Measurements from ENCODE around the gene MKLN1. TPM values are rescaled to one million over a fixed set of nuclear protein-coding genes. Genes with fewer than 3 reads are reported as not detected.

MKLN1 gene
- total RNA-seq, 2 experiments from 2014 or later: 38.5 TPM

DNA sequence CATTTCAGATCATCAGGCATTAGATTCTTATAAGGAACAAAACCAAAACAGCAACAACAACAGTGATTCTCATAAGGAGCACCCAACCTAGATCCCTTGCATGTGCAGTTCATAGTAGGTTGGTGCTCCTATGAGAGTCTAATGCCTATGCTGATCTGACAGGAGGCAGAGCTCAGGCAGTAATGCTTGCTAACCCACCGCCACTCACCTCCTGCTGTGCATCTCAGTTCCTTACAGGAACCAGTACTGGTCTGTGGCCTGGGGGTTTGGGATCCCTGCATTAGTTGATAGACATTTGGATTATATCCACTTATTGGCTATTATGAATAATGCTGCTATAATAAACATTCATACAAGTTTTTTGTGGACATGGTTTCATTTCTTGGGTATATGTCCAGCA lies 14.0 kb downstream of the MKLN1 start:
- CTCF ChIA-PET: interaction anchor here (1.3 kb wide), 1 partner anchor 273 kb away, joined by 3 read pairs; no protein-coding TSS in a partner anchor
- peaks cover 30% of the 10 kb centered on the region for H3K36me3 Mint-ChIP-seq (ENCODE audit: low read depth)
- H3K9me3 Mint-ChIP-seq: peaks cover 13% of the 10 kb centered on the region

DNA sequence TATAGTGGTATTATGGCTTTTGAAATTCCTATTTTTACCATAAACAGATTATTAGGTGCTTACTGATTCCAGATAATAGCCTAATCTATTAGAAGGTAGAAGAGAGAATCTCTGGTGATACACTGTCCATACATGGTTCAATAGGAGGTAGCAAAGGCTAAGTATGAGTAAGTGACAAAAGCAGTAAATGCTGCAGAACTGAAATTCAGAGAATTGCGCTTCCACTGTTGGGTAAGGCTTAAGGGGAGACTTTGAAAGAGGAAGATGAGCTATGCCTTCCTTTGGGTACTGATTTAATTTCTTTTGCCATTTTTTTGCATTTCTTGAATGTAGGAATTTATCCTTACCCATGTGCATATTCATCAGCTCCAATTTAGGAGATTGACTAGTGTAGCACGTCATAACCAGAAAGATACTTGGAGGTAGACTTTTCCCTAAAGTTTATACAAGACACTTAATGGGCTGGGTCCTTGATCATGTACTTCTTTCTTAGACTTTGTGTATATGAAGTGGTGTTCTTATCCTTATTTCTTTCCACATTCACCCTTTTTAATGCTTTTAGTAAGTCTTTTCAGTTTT lies 15.3 kb downstream of the MKLN1 start:
- CTCF ChIA-PET: interaction anchor here (1.3 kb wide), 1 partner anchor 274 kb away, joined by 3 read pairs; no protein-coding TSS in a partner anchor
- Mint-ChIP-seq H3K9me3 (peaks cover 6% of the 10 kb centered on the region), H3K27ac (no peak overlapping the region), H3K27me3 (no peaks in the 10 kb centered on the region), H3K36me3 (ENCODE audit: low read depth) (peaks cover 24% of the 10 kb centered on the region), H3K4me1 (ENCODE audit: low read depth) (peaks cover 53% of the 10 kb centered on the region), H3K4me3 (no peak overlapping the region)
- ATAC-seq (no peak), DNase-seq (no peak)
- intact Hi-C loops (cut with micrococcal nuclease): no loop called here
- POLR2A ChIA-PET: no interaction called here
- TF ChIP-seq, protein P1, sequence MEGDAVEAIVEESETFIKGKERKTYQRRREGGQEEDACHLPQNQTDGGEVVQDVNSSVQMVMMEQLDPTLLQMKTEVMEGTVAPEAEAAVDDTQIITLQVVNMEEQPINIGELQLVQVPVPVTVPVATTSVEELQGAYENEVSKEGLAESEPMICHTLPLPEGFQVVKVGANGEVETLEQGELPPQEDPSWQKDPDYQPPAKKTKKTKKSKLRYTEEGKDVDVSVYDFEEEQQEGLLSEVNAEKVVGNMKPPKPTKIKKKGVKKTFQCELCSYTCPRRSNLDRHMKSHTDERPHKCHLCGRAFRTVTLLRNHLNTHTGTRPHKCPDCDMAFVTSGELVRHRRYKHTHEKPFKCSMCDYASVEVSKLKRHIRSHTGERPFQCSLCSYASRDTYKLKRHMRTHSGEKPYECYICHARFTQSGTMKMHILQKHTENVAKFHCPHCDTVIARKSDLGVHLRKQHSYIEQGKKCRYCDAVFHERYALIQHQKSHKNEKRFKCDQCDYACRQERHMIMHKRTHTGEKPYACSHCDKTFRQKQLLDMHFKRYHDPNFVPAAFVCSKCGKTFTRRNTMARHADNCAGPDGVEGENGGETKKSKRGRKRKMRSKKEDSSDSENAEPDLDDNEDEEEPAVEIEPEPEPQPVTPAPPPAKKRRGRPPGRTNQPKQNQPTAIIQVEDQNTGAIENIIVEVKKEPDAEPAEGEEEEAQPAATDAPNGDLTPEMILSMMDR (IDR thresholded peaks at IDR 0.05): no peak

More for the DNA sequence above, 14.0 kb downstream of the MKLN1 start:
- H3K27ac Mint-ChIP-seq: no peak overlapping the region
- intact Hi-C loops (cut with micrococcal nuclease): no loop called here
- no peaks in the 10 kb centered on the region for H3K27me3 Mint-ChIP-seq
- H3K4me1 Mint-ChIP-seq (ENCODE audit: low read depth): peaks cover 43% of the 10 kb centered on the region
- no peak overlapping the region for H3K4me3 Mint-ChIP-seq
- ATAC-seq (no peak), DNase-seq (no peak)
- TF ChIP-seq, protein P1 (IDR thresholded peaks at IDR 0.05): no peak
- POLR2A ChIA-PET: no interaction called here

DNA sequence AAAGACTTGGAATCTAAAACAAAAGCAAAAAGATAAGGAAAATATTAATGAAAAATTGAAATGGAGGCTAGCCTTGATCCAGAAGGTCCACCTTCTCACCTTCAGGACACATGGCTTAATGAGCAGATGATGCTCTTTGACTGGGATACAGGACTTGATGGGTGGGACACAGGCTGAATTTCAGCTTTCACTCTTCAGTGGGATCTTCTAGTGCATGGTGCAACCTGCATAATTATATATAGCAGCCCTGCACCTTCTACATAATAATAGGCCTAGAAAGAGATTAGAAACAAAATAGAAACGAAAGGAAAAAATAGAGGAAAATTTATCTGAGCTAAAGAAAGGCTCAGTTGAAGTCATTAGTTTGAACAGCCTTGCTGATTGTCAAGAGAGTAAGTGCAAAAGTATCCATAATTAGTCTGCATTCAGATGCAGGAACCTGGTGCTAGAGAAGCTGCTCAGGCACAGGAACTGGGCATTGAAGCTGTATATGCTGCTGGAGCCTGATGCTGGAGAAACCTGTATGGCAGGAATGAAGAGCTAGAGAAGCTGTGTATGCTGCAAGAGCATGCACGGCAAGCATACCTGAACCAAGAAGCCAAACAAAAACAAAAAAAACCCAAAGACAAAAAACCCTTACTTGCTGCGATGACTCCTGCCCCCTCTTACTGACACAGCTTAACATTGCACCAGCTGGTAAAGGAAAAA lies 19.4 kb downstream of the MKLN1 start:
- Mint-ChIP-seq H3K9me3 (peaks cover 6% of the 10 kb centered on the region), H3K4me1 (ENCODE audit: low read depth) (peaks cover 34% of the 10 kb centered on the region), H3K27ac (no peak overlapping the region), H3K36me3 (ENCODE audit: low read depth) (peaks cover 12% of the 10 kb centered on the region), H3K4me3 (no peak overlapping the region), H3K27me3 (no peaks in the 10 kb centered on the region)
- intact Hi-C loops (cut with micrococcal nuclease): no loop called here
- POLR2A ChIA-PET: interaction anchor here (0.6 to 0.7 kb wide), 3 partner anchors 12 to 320 kb away, joined by 3 to 5 read pairs (median 3); no protein-coding TSS in a partner anchor
- DNase-seq: no peak
- TF ChIP-seq, protein P1 (IDR thresholded peaks at IDR 0.05): no peak
- CTCF ChIA-PET: interaction anchor here (0.9 to 1.5 kb wide), 4 partner anchors 8 to 14 kb away, joined by 3 to 5 read pairs (median 4); no protein-coding TSS in a partner anchor
- no peak for ATAC-seq

DNA sequence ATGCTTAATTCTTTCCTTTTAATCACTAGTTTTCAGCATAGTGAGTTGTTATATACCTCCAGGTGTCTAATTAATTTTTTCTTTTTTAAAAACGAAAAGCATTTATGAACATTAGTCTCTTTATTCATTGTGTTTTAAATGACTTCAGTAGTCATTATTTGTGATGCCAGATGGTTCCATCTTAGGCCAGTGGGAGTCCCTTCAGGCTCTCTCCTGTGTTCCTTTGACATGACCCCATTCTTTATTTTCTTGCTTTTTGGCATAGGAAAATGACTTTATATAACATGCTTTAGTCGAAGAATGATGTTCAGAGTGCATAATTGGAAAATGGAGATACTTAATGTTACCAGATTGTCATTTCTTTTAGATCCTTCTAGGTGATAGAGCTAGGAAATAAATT lies 24.4 kb downstream of the MKLN1 start:
- H3K9me3 Mint-ChIP-seq: peaks cover 6% of the 10 kb centered on the region
- DNase-seq (no peak), ATAC-seq (no peak)
- no peak overlapping the region for H3K27ac Mint-ChIP-seq
- H3K36me3 Mint-ChIP-seq (ENCODE audit: low read depth): peaks cover 10% of the 10 kb centered on the region
- TF ChIP-seq, protein P1 (IDR thresholded peaks at IDR 0.05): no peak
- H3K27me3 Mint-ChIP-seq: no peaks in the 10 kb centered on the region
- peaks cover 43% of the 10 kb centered on the region for H3K4me1 Mint-ChIP-seq (ENCODE audit: low read depth)
- CTCF ChIA-PET: interaction anchor here (0.9 kb wide), 1 partner anchor 45 kb away, joined by 3 read pairs; no protein-coding TSS in a partner anchor
- no peak overlapping the region for H3K4me3 Mint-ChIP-seq
- intact Hi-C loops (cut with micrococcal nuclease): no loop called here
- POLR2A ChIA-PET: no interaction called here

DNA sequence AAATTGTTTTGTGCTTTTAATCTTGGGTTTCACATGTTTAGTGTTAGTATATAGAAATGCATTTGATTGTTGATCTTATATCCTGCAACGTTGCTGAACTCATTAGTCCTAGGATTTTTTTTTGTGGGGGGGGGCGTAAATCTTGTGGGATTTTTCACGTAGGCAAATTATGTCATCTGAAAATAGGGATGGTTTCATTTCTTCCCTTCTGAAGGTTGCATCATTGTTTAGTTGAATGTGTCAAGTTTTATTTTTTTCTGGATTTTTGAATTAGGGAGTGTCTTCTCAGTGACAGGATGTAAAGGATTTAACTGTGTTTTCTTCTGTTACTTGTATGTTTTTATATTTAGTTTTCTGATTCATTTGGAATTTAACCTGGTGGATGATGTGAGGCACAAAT lies 26.7 kb downstream of the MKLN1 start:
- DNase-seq: no peak
- ATAC-seq: no peak
- H3K4me1 Mint-ChIP-seq (ENCODE audit: low read depth): peaks cover 55% of the 10 kb centered on the region
- TF ChIP-seq, protein P1 (IDR thresholded peaks at IDR 0.05): no peak
- H3K9me3 Mint-ChIP-seq: peaks cover 6% of the 10 kb centered on the region
- peaks cover 10% of the 10 kb centered on the region for H3K36me3 Mint-ChIP-seq (ENCODE audit: low read depth)
- no peaks in the 10 kb centered on the region for H3K27me3 Mint-ChIP-seq
- CTCF ChIA-PET: no interaction called here
- no peak overlapping the region for H3K4me3 Mint-ChIP-seq
- intact Hi-C loops (cut with micrococcal nuclease): no loop called here
- POLR2A ChIA-PET: interaction anchor here (0.5 to 1.1 kb wide), 2 partner anchors 101 to 298 kb away, joined by 3 read pairs; no protein-coding TSS in a partner anchor
- no peak overlapping the region for H3K27ac Mint-ChIP-seq

All from activated CD8-positive, alpha-beta T cell treated with anti-CD3 and anti-CD28 coated beads for 36 hours (primary cell).